DMS 273 treated with DMSO at 0.1 percent for 48 hours (cell line): Measurements from ENCODE around the gene MACROH2A1.

Experiments used
- DNase-seq: peaks from one replicate; lab custom pipeline; 2025; lab: John Stamatoyannopoulos, UW

The MACROH2A1 gene

DNA sequence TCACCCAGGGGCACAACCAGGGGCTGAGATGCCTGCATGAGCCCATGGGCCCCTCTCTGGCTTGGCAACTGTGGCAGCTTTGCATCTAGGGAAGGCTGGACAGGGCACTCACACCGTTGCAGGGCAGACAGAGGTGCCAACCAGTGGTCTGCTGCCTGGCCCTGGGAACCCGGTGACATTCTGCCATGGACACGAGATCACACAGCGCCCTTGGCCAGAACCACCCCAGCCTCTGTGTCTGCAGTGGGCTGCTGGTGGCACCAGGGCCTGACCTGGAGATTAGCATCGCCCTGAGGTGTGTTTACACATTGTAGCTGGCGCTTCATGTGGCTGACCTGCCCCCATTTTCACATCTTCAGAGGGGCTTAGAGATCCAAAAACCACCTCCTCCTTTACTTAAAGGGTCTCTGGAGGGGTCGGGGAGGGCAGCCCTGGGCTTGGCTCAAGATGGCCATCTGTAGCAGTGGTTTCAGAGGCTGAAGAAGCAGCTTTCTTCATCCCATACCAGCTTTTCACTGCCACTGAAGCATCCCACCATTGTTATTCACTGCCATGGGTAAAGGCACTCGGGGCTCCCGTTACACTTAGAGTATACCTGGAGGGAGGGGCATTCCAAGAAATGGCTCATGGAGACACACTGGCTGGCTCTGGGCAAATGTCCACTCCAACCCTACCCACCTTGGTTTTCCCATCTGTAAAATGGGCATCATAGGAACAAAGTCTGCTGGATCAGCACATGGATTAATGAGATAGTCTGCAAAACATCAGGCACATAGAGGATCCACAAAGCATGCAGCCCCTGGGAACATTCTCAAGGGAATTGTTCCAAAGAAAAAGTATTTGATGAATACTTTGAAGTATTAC lies 36.7 kb upstream of the MACROH2A1 start:
- no peak for DNase-seq

DNA sequence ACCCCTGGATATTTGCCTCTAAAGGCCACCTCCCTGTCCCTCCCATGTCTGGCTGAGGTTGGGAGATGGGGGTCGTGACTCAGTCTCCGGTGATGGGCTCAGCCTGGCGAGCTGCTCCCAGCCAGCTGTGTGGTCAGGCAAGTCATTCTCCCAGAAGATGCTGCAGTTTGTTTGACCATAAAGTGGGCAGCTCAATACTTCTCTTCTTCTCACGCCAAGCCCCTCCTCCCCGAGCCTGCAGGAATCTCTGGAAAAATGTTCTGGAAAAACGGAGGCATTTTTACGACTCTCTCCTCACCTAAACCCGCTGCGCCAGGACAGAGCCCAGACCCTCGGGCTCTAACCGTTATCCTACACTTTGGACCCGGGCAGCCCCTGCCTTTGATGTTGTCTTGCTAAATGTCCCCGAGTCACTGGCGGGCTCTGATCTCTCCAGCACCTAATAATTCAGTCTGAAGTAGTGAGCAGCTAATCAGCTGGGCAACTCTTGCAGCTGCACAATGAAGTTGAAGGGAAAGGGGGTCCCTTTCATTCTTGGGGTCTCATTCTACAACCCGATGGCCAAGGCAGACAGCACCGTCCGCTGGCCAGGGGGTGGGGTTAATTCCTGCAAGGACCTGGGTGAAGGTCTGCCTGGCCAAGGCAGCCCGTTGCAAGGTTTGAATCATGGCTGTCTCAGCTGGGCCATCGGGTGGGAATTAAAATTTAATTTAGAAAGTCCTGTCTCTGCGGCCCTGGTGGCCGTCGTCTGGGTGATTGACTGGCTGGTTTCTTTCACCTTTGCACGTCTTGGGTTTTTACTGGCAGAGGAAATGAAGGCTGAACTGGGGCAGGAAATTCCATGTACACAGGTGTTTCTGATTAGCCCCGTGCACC lies 35.8 kb upstream of the MACROH2A1 start:
- DNase-seq, result no peak

DNA sequence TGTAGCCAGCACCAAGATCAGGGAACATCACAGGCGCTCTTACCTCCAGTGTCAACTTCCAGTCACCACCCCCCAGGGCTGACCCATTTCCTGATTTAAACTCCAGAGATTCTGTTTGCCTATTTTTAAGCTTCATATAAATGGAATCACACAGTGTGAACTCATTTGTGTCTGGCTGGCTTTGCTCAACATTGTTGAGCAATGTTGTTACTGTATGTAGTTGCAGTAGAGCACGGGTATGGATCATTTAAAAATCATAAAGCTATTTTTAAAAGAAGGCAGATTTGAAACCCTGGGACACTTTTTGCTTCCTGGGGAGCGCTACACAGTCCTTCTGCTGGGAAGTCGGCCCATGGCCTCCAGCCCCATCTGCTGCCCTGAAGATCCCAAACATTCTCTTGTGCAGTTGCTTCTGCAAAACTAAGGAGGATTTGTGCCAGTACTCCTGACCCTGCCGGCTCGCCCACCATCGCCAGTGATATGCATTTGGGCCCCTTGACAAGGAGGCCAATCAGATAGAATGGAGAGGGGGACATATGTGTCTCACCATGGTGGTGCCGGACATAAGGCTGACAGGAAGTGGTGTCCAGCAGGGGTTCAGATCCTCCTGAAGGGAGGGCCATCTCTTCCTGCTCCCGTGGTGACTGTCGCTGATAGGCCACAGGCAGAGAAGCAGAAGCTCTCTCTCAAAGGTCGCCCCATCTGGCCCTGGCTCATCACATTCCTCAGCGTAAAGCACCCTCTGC lies 34.8 kb upstream of the MACROH2A1 start:
- no peak for DNase-seq

DNA sequence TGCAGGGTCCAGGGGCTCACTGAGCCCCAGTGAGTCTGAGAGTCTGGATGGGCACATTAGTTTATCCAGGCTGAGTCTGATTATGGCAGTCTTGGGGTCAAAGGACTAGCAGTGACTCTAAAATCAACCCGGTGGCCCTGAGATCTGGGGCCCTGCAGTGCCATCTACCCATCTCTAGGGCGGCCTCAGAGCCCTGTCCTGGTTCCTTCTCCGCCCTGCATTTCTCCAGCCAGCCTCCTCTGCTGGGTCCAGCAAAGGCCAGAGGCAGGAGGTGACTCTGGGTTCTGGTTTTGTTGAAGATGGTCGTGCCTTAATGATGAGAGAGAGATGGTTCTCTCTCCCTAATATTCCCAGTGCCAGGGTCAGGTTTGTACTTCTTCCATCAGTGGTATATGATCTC lies 33.1 kb upstream of the MACROH2A1 start:
- DNase-seq, result no peak

DNA sequence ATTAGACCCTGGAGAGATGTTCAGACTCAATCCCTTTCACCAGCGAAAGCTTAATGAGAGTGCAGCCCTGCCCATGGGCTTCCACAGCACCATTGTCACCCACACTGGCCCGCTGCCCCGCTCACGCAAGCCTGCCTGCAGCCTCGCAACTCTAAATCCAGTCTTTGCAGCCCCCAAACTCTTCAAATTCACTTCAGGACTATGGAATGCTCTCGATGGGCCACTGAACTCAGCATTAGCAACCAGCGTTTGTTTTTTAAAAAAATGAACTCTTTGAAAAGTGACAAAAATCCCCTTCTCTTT lies 31.1 kb upstream of the MACROH2A1 start:
- no peak for DNase-seq

DNA sequence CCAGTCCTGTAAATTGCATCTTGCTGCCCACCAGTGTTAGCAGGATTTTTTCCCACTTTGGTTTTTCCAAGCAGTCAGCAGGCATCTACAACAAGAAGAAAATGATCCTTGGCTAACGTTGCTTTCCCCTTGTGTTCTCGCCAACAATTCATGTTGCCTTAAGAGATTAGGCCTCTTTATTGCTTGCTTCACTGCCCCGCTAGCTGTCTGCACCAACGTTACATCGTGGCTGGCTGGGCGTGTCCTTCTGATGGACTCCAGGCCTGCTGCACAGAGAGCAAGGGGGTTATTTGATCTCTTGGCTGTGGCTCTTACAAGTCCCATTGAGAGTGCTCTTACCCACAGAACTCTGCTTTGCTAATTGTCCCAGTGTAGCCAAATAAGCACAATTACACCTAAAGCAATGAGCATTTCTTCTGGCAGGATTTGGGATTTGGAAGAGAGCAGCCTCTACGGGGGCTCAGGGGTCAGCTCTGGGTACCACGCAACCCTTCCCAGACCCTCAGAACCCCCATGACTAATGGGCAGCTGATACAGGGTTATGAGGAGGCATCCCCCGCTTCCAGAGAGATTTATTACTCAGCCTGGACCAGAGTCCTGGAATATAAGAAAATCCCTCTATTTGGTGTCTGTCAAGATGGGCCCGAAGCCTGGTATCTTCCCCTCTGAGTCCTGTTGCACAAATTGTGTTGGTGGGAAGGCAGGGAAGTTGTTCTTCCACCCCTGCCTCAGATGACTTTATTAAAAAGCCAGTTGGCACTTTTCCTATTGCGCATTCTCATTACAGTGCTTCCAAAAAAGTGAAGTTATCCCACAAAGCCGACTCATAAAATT lies 30.5 kb upstream of the MACROH2A1 start:
- DNase-seq, result no peak

DNA sequence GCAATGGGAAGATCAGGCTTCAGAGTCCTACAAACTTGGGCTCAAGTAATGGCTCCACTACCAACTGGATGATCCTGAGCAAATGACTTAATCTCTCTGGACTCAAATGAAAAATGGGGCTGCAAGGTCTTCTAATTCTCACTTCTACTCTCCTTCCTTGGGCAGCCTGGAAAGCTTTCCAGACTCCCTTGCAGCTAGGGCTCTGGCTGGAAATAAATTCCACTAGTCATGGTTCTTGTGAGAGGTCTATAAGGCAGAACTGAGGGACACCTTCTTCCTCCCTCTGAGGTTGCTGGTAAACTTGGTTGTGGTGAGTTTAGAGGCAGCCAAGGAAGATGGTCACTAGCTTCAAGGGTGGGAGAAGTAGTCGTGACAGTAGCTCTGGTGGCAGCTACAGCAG lies 29.6 kb upstream of the MACROH2A1 start:
- DNase-seq, result no peak

DNA sequence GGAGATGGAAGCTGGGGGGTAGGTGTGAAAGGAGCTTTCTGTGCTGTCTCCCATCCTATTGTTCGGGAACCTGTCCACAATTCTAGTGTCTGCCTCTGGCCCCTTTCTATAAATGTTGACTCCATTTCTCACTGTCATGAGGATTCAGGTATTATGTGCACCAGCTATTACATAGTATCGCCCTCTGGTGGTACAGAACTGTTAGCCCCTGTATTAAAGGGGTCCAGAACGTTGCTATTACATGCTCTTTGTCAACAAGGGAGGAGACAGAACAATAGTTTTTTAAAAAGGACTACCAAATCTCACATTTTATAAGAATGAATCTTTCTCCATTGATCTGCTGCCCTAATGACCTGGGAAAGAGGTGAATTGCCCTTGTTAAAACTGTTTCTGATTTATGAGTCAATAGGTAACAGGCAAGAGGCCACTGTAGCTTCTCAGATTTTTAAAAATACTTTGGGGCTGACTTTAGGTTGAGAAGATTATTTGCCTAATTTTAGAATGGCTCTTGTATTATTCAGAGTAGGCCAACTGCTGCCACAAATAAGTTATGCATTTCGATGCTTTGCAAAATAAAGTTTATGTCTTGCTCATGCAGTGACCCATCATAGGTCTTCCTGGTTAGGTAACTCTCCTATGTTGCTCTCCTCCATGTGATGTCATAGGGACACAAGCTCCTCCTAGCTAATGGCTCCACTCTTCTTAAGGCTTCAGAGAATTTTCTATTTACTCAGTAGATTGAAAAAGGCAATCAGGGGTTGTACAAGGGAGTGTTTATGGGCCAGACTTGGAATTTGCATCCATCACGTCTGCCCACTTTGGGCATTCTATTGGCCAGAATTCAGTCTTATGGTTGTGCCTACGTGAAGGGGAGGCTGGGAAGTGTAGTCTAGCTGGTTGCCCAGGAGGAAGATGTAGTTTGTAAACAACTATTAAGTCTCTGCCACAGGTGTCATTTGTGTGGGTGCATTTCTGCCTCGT lies 27.4 kb upstream of the MACROH2A1 start:
- peak; percentile 50 for DNase-seq

DNA sequence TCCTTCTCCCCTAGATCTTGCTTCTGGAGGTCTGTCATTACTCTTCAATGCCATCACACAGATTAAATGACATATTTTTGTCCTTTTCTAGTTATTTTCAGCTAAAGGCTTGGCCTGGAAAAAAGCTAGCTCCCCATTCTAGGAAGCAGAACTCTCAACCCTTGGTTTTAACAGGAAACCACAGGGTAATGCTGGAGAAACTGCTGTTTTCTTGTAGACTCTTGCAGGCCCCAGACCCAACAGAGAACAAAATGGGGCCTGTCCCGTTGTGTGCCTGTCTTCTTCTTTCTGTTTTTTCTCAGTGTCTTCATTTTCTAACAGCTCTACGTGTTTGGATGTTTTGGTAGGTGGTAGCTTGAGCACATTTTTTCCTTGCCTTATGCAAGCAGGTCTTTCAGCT lies 26.6 kb upstream of the MACROH2A1 start:
- DNase-seq, result no peak

DNA sequence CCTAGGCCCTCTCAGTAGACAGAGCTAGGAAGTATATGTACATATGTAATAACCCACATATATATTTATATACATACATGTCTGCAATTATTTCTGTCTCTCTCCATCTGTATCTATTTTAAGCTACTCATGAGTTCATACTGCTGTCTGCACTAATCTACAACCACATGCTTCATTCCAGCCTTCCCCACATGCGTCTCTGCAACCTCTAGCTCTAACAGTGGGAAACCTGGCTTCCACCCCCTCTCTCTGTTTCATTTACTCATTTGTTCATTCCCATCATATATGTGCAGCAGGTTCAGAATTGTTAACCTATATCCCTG lies 24.8 kb upstream of the MACROH2A1 start:
- DNase-seq, result no peak

DNA sequence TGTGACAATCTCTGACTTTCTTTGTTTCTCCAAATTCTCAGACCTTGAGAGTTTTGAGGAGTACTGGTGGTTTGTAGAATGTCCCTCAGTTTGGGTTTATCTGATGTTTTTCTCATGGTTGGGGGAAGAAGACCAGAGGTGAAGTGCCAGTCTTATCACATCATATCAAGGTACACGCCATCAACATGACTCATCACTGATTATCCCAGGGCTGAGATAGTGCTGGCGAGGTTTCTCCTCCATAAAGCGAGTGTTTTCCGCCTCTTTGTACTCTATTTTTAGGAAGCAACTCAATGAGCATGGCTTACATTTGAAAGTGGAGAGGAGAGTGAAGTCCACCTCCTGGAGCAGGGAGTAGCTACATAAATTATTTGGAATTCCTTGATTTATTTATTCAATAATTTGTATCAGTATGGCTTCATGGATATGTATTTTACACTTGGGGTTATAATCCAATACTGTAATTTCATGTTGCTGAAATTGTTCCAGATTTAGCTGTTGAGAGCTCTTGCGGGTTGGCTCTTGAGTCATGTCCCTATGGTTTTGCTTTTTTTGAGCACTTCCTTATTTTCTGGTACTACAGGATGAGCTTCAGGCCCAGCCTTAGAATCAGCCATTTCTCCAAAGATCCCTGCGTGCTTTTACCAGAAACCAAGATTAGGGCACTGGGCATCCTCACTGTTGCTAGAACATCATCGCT lies 24.3 kb upstream of the MACROH2A1 start:
- no peak for DNase-seq

DNA sequence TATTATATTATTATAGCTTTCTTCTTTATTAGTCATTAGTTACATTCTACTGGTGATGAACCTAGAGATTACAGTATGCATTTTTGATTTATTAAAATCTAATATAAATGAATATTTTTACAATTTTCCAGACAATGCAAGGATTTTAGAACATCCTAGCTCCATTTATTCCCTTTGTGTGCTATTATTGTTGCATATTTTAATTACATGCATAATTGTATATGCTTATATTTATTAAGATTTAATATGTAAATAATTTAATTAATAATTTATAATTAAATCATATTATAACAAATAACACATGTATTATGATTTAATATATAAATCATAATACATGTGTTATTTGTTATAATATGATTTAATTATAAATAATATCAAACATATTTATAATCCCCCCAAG lies 23.4 kb upstream of the MACROH2A1 start:
- DNase-seq, result no peak

DNA sequence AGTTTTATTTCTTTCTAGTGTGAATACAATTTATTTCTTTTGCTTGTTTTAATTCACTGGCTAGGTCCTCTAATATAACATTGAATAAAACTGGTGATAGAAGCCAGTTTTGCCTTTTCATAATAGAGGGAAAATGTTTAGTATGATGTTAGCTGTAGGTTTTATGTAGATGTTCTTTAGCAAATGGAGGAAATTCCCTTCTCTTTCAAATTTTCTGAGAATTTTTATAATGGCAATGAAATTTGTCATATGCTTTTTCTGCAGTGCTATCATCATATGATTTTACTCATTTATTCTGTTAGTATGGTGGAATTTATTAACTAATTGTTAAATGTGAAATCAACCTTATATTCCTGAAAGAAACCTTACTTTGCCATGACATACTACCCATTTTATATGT lies 18.1 kb upstream of the MACROH2A1 start:
- no peak for DNase-seq

DNA sequence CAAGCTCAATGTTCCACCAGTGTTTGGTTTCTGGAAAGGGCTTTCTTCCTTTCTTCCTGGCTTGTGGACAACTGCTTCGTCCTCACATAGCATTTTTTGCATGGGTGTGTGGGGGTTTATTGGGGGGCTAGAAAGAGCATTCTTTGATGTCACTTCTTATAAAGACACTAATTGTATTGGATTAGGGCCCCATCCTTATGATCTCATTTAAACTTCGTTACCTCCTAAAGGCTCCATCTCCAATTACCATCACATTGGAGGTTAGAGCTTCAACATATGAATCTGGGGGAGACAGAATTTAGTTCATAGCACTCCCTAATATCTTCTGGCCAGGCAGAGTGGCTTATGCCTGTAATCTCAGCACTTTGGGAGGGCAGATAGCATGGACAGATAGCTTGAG lies 6.1 kb upstream of the MACROH2A1 start:
- DNase-seq, result no peak

DNA sequence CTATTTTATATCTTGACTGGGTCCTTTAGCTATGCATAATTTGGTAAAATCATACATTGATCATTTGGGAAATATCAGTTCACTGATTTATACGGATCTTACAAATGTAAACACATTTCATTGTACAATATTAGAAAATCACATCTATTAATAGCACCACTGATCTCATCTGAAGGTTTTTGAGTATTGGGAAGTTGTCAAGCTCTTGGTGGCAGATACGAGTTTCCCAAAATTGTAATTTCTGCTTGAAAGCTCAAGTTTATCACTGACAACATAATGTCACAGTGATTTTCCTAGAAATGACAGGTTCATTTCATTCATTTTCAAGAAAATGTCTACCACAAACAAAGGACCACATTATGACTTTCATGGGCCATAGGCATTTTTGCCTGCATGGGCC lies 3.0 kb upstream of the MACROH2A1 start:
- no peak for DNase-seq

DNA sequence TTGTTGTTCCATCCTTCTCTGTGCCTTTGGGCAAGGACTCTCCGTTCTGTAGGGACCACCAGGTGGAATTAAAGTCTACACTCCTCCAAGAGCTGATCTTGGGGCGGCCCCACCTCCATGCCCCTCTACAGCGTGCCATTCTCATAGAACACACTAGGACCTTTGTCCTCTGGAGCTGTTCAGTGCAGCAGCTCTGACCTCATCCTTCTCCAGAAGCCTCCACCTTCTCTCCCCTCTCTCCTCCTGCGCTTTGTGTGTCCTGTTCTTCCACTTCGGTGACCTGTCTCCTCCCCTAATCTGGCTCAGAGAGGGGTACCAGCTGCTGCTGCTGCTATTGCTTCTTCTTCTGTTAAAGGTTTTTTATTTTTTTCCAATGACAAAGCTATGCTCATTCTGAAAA lies 1.8 kb upstream of the MACROH2A1 start:
- no peak for DNase-seq

DNA sequence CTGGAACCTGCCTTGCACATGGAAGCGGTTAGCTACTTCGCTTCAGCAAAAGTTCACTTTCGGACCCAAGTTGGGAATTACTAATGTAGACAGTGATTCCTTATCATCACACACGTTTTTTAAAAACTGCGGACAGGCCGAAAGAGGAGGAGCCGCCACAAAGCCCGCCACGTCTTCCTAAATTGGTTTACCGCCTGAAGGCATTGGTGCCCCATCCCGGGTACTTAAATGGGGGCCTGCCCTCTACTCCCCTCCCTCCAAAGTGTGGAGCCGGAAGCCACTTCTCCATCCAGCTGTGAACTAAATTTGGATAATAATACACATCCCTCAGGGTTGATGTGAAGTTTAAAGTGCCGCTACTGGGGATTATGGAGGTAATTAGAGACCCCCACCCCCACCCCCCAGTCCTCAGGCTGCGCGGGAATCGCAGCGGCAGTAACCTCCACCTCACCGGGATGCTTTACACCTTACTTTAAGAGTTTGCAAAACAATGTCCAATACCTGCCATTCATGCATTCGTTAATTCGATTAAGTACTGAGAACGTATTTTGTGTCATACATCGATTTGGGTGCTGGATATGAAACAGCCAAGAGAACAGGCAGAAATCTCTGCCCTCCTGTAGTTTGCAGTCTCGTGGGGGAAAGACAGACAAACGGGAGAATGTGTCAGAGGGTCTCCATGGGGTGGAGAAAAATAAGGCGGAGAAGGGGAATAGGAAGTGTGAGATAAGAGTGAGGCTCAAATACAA lies 937 bp upstream of the MACROH2A1 start:
- DNase-seq, result no peak

DNA sequence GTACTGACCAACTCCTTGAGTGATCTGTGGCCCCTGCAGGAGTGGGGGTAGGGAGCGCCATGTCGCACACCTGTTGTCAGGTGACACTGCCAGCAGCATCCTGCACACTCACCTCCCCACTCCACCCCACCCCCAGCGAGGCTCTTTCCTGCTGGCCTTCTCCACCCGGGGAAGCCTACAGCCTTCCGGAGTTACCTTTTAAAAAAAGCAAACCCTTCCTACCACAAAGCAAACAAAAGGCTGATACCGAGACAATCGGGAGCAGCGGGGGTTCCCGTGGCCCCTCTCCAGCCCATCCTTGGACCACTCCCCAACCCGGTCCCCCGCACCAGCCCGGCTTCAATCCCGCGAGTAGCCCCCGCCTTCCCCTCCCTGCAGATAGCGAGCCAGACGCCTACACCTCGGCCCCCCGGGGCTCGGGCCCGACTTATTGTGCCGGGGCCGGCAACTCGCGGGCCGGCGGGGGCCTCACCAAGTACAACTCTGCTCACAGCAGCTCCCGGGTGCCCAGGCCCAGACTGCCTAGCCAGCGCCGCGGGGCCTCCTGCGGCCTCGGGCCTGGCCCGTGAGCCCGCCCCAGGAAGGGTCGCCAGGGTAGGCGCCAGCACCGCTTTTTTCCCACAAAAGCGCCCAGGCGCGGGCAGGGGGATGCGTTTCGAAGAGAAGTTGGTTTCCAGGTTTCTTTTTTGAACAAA lies 724 bp downstream of the MACROH2A1 start:
- DNase-seq, result no peak

DNA sequence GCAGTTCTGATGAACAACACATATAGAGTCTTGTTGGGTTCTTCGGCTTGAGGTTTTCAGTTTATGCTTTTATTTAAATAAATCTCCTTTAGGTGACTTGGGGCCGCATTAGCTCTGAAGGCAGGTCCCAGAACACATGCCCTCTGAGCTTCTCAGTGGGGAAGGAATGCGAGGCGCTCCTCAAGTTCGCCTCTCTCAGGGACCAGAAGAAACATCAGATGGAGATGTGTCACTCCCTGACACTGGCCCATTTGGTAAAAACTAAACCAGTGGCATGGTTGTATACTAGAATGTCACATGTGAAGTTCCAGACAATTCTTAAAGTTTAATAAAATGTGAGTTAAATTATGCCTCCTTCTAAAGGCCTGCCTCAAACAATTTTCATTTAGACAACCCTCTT lies 1.9 kb downstream of the MACROH2A1 start:
- no peak for DNase-seq
